H1 (cell line): Measurements from ENCODE around the gene FOXN3. TPM values are rescaled to one million over a fixed set of nuclear protein-coding genes. Genes with fewer than 3 reads are reported as not detected.

Source experiments
- ASH2L ChIP-seq: fragments of 200-600, 300-600 bp; sonication (generic); IDR thresholded peaks from one replicate; pipeline ENCODE4 v1.7.1; 2017; ENCODE audit warnings: low read length
- BRCA1 ChIP-seq: IDR thresholded peaks from 2 replicates; pipeline ENCODE4 v1.6.1; 2012; ENCODE audit warnings: low read depth, low read length, improper control_type of control experiment
- CBX5 ChIP-seq: fragments of 300-800, 300-1000 bp; sonication (generic); IDR thresholded peaks from 2 replicates; pipeline ENCODE4 v1.7.1; 2016; ENCODE audit warnings: antibody characterized with exemption, low read length, low read depth
- CBX8 ChIP-seq: fragments of 300-800, 300-1000 bp; sonication (generic); IDR thresholded peaks from 2 replicates; pipeline ENCODE4 v1.7.1; 2016; ENCODE audit warnings: low read depth, low read length, borderline replicate concordance
- CEBPB ChIP-seq: IDR thresholded peaks from 2 replicates; pipeline ENCODE4 v1.6.1; 2012; ENCODE audit warnings: low read depth, low read length
- EP300 ChIP-seq, 2 experiments: IDR thresholded peaks; 1 replicate in 1 of 2; 2 replicates in 1 of 2; pipeline ENCODE4 v1.6.1; 2011 to 2012; ENCODE audit warnings: low read depth in 2 of 2, low read length in 2 of 2, mild to moderate bottlenecking in 2 of 2, borderline replicate concordance in 1 of 2, inconsistent platforms in 1 of 2, moderate library complexity in 1 of 2
- FOSL1 ChIP-seq: IDR thresholded peaks from 2 replicates; pipeline ENCODE4 v1.6.1; 2011; ENCODE audit warnings: mild to moderate bottlenecking, low read depth, low read length, moderate library complexity; ENCODE audit not compliant: insufficient read depth
- HDAC6 ChIP-seq: IDR thresholded peaks from one replicate; pipeline ENCODE4 v1.7.1; 2012; ENCODE audit warnings: low read depth, mild to moderate bottlenecking, inconsistent platforms, low read length, moderate library complexity
- JUND ChIP-seq: IDR thresholded peaks from 2 replicates; pipeline ENCODE4 v1.6.1; 2011; ENCODE audit warnings: mild to moderate bottlenecking, improper control_type of control experiment, low read length
- NANOG ChIP-seq: IDR thresholded peaks from 2 replicates; pipeline ENCODE4 v1.6.1; 2011; ENCODE audit warnings: low read length, low read depth, mild to moderate bottlenecking, inconsistent platforms; ENCODE audit not compliant: insufficient read depth, poor library complexity, severe bottlenecking
- NRF1 ChIP-seq: IDR thresholded peaks from 2 replicates; pipeline ENCODE4 v1.6.1; 2011; ENCODE audit warnings: mild to moderate bottlenecking, low read depth, low read length, improper control_type of control experiment
- POU5F1 ChIP-seq: IDR thresholded peaks from 2 replicates; pipeline ENCODE4 v1.6.1; 2011; ENCODE audit warnings: low read depth, mild to moderate bottlenecking, low read length, moderate library complexity
- SP4 ChIP-seq: IDR thresholded peaks from 2 replicates; pipeline ENCODE4 v1.6.1; 2012; ENCODE audit warnings: low read length, inconsistent platforms
- TBP ChIP-seq: IDR thresholded peaks from 2 replicates; pipeline ENCODE4 v1.6.1; 2011; ENCODE audit warnings: low read depth, low read length, improper control_type of control experiment
- polyA plus RNA-seq, 7 experiments: library from polyadenylated mRNA; depleted of rRNA in 3 of 7; stranded (reverse) in 5 of 7; unstranded in 2 of 7; fragments of >200 nt in 5 of 7; fragments of 200-250 nt in 2 of 7; gene quantifications; 1 replicate in 5 of 7; 2 replicates in 1 of 7; 4 replicates in 1 of 7; pipeline versions ENCODE4 v1.2.1 to v1.2.3, GENCODE V29; 2011 to 2013; ENCODE audit warnings: missing spikeins in 2 of 7, mixed read lengths in 2 of 7
- total RNA-seq: library from RNA; stranded (reverse); fragmentation: NEBNext Ultra II Directional; extraction: Animal tissue kit (Norgen Biotek cat#: 25700); gene quantifications from 2 replicates; pipeline ENCODE4 v1.2.1, GENCODE V29; 2021

The FOXN3 gene
- total and polyA plus RNA-seq, 2 of the 8 experiments (the other 6 are each of a cell fraction or from before 2014, with no cell fraction given), result 52.6 to 178 TPM

GRCh38 chr14:89416002-89416995 lies 734 bp downstream of the FOXN3 start (continued):
- no peak for TF ChIP-seq FOSL1
- peak; percentile 48; the same call in 1 of the 2 replicates for TF ChIP-seq TBP
- no peak for TF ChIP-seq CEBPB
- TF ChIP-seq NRF1, result peak; percentile 30; the same call in 1 of the 2 replicates
- TF ChIP-seq CBX8, result no peak
- no peak for TF ChIP-seq NANOG
- TF ChIP-seq JUND, result no peak
- TF ChIP-seq ASH2L, result peak; percentile 24
- TF ChIP-seq EP300 (IDR thresholded peaks at IDR 0.05; ENCODE audit: borderline replicate concordance in 1 of 2, low read depth in 2 of 2, low read length in 2 of 2), result no peak
- TF ChIP-seq BRCA1, result no peak
- TF ChIP-seq CBX5, result no peak
- no peak for TF ChIP-seq POU5F1
- no peak for TF ChIP-seq SP4
- TF ChIP-seq HDAC6, result no peak
